Measurements from ENCODE around the gene DUS1L.

Gene DUS1L

DNA sequence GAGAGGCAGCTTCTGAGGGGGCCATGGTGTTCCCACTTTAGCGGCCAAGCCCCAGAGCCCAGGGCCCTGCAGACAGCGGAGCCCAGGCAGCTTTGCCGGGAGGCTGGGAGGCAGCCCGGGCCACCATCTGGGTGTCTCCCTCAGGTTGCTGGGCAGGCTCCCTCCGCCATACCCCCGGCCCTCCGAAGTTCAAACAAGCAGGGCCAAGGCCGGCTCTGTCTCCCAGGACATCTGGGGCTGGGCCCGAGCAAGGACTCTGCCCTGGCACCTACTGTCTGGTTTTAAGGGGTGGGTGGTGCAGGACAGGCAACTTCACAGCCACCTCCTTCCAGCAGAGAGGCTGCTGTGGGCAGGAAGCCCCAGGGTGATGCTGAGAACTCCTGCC lies 2.6 kb downstream of the DUS1L start:
- Histone ChIP-seq H3K36me3 (ENCODE audit: control insufficient read depth, insufficient read depth, low read length, severe bottlenecking) (peaks cover 54% of the 10 kb centered on the region), H3K4me1 (ENCODE audit: control insufficient read depth, insufficient read depth, low read length) (peaks cover 22% of the 10 kb centered on the region), H3K9ac (ENCODE audit: low read length) (no peak overlapping the region), H3K4me3 (ENCODE audit: low read length) (no peak overlapping the region), H3K27me3 (replicated peaks; ENCODE audit: control insufficient read depth, insufficient read depth, low read length) (no peaks in the 10 kb centered on the region), H3K9me3 (ENCODE audit: control insufficient read depth, low read length) (no peaks in the 10 kb centered on the region)
- DNase-seq (ENCODE audit: low read depth) = no peak

DNA sequence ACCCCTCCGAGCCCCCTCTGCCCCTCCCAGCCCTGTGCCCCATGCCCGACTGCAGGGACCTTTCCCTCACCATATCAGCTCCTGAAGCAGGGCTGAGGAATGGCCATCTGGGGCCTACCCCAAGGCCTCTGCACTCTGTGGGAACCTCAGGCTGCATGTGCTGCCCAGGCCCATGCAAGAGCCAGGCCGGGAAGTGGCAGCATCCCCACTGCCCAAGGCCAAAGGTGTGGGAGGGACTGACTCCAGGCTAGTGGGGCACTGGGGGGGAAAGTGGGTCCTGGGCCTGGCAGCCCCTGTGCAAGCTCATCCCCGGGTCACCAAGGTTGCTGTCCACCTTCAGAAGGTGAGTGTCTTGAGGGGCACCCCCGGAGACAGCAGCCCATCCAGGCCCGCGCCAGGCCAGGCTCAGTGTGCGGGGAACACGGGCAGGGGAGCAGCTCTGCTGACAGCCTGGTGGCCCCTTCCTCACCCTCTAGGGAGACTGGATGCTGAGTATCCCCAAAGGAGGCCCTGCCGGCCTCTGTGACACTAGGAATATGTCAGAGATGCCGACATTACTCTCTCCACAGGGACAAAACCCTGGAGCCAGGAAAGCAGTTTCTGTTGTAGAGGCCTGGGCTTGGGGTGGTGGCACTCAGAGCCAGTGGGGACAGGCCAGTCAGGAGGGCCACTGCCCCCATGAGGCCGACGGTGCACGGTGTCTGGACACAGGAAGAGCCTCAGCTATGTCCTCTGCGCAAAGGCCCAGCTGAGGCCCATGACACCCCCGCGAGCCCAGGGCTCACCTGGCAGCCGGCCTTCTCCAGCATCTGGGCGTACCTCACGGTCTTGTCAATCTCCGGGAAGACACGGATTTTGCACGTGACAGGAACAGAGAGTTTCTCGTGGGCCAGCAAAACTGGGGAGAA lies 3.3 kb downstream of the DUS1L start:
- Histone ChIP-seq H3K4me1 (ENCODE audit: control insufficient read depth, insufficient read depth, low read length) (peaks cover 22% of the 10 kb centered on the region), H3K36me3 (ENCODE audit: control insufficient read depth, insufficient read depth, low read length, severe bottlenecking) (peaks cover 60% of the 10 kb centered on the region), H3K27me3 (replicated peaks; ENCODE audit: control insufficient read depth, insufficient read depth, low read length) (no peaks in the 10 kb centered on the region), H3K9me3 (ENCODE audit: control insufficient read depth, low read length) (no peaks in the 10 kb centered on the region), H3K9ac (ENCODE audit: low read length) (no peak overlapping the region), H3K4me3 (ENCODE audit: low read length) (no peak overlapping the region)
- no peak for DNase-seq (ENCODE audit: low read depth)

DNA sequence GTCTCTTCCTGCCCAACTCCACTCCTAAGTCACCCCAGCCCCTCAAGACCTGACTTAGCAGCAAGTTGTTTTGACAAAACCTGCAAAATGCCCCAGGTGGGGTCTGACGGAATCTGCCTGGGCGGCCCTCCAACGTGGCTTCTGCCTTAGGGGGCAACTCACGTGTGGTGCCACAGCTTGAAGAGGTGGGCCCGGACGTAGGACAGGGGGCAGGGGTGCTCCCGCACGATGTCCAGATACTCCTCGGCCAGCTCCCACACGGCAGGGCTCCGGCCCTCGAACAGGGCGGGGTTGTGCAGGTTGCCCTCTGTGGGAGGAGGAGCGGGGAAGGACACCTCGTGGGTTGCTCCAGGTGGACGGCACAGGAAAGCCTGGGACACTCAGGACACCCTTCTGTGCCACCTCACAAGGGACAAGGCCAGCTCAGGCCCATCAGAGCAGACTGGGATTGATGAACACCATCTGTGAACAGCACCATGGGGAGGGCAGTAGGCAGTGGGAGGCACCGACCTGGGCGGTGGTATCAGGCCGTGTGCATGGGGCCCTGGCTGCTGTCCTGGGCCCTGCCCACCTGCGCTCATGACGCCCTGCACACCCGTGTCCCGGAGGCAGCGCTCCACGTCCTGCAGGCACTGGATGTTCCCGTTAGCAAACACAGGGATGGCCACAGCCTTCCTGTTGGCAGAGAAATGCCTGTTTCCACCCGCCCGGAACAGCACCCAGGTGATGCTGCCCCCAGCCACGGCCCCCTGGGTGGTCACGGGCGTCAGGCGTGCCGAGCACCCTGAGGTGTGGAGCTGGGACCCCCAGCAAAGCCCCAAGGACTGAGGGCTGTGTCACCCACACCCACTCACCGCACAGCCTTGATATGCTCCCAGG lies 4.3 kb downstream of the DUS1L start:
- Histone ChIP-seq H3K9me3 (ENCODE audit: control insufficient read depth, low read length) (no peaks in the 10 kb centered on the region), H3K36me3 (ENCODE audit: control insufficient read depth, insufficient read depth, low read length, severe bottlenecking) (peaks cover 70% of the 10 kb centered on the region), H3K4me1 (ENCODE audit: control insufficient read depth, insufficient read depth, low read length) (peaks cover 20% of the 10 kb centered on the region), H3K4me3 (ENCODE audit: low read length) (no peak overlapping the region), H3K9ac (ENCODE audit: low read length) (no peak overlapping the region), H3K27me3 (replicated peaks; ENCODE audit: control insufficient read depth, insufficient read depth, low read length) (no peaks in the 10 kb centered on the region)
- no peak for DNase-seq (ENCODE audit: low read depth)

DNA sequence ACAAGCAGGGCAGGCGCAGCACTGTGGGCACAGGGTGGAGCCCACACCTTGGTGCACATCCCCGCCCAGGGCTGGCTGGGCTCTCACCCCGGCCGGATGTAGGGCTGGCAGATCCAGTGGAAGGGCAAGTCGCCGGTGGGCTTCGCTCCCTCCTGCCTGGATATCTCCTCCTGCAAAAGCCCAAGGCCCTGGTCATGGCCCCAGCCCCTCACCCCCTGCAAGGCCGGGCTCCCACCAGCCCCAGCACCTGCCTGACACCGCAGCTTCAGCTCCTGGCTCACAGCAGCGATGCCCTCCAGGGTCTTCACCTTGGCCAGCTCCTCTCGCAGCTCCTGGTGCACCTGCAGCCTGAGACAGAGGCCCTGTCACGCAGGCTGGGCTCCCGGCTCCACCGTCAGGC lies 5.0 kb downstream of the DUS1L start:
- no peak for DNase-seq (ENCODE audit: low read depth)
- Histone ChIP-seq H3K36me3 (ENCODE audit: control insufficient read depth, insufficient read depth, low read length, severe bottlenecking) (peaks cover 77% of the 10 kb centered on the region), H3K9me3 (ENCODE audit: control insufficient read depth, low read length) (no peaks in the 10 kb centered on the region), H3K4me3 (ENCODE audit: low read length) (no peak overlapping the region), H3K27me3 (replicated peaks; ENCODE audit: control insufficient read depth, insufficient read depth, low read length) (no peaks in the 10 kb centered on the region), H3K9ac (ENCODE audit: low read length) (no peak overlapping the region), H3K4me1 (ENCODE audit: control insufficient read depth, insufficient read depth, low read length) (peaks cover 14% of the 10 kb centered on the region)

DNA sequence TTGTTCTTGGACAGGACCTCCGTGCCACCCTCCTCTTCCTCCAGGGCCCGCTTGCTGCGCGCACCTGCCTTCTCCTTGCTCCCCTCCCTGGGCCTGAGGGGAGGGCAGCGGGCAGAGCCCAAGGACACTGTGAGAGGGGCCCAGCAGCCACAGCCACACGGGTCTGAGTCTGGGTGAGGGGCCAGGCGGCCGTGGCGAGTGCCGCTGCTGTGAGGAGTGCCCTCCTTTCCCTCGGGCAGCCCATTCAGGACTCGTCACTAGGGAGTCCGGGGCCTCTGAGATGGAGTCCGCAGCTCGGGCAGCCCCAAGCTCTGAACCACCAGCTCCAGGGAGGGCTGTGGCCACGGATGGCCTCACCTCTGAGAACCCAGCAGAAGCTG lies 5.6 kb downstream of the DUS1L start:
- Histone ChIP-seq H3K36me3 (ENCODE audit: control insufficient read depth, insufficient read depth, low read length, severe bottlenecking) (peaks cover 81% of the 10 kb centered on the region), H3K4me3 (ENCODE audit: low read length) (no peak overlapping the region), H3K9me3 (ENCODE audit: control insufficient read depth, low read length) (no peaks in the 10 kb centered on the region), H3K9ac (ENCODE audit: low read length) (no peak overlapping the region), H3K27me3 (replicated peaks; ENCODE audit: control insufficient read depth, insufficient read depth, low read length) (no peaks in the 10 kb centered on the region), H3K4me1 (ENCODE audit: control insufficient read depth, insufficient read depth, low read length) (peaks cover 14% of the 10 kb centered on the region)
- no peak for DNase-seq (ENCODE audit: low read depth)

DNA sequence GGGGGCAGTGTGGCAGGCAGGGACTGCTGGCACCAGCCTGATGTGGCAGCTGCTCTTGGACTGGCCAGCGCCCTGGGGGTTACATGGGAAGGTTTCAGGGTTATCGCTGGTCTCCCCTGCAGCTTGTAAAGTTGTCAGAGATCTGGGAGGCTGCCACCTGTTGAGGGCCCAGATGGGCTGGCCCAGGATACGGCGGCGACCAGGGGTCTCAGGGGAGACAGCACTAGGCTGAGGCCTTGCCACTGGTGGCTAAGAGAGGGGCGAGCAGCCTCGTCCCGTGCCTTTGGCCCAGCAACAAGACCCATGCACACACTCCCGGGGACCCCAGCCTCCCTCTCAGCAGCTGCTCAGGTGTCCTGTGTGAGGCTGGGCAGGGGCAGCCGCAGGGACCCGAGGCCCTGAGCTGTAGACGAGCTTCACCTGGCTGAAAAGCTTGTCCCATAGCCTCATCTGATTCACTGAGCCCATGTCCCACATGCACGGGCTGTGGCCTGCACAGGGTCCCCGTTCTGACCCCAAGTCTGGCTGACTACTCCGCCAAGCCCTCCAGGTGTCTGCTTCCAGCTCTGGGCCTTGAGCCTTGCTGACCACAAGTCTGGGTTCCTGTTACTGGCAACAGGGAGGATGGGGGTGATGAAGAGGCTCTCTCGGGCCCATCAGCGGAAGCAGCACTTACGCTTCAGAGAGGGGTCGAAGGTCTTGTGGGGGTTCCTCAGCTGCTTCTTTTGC lies 6.2 kb downstream of the DUS1L start:
- Histone ChIP-seq H3K4me1 (ENCODE audit: control insufficient read depth, insufficient read depth, low read length) (peaks cover 10% of the 10 kb centered on the region), H3K36me3 (ENCODE audit: control insufficient read depth, insufficient read depth, low read length, severe bottlenecking) (peaks cover 87% of the 10 kb centered on the region), H3K9ac (ENCODE audit: low read length) (no peak overlapping the region), H3K9me3 (ENCODE audit: control insufficient read depth, low read length) (no peaks in the 10 kb centered on the region), H3K4me3 (ENCODE audit: low read length) (no peak overlapping the region), H3K27me3 (replicated peaks; ENCODE audit: control insufficient read depth, insufficient read depth, low read length) (no peaks in the 10 kb centered on the region)
- no peak for DNase-seq (ENCODE audit: low read depth)

DNA sequence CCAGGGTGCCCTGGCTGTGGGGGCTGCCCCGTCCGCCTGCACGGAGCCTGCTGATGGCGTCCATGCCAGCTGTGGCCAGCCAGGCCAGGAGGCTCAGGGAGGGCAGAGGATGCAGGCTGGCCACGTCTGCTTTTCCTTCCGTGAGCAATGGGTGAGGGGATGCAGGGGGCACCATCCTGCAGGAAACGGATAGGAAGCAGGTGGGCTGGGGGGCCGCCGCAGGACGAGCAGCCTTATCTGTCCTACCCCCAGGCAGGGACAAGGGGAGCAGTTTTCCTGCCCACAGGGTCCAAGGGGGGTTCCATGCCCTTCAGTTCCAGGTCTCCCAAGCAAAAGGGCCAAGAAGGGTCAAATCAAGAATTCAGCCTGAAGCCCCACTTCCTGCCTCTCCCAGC lies 6.8 kb downstream of the DUS1L start:
- Histone ChIP-seq H3K4me3 (ENCODE audit: low read length) (no peak overlapping the region), H3K27me3 (replicated peaks; ENCODE audit: control insufficient read depth, insufficient read depth, low read length) (no peaks in the 10 kb centered on the region), H3K9me3 (ENCODE audit: control insufficient read depth, low read length) (no peaks in the 10 kb centered on the region), H3K36me3 (ENCODE audit: control insufficient read depth, insufficient read depth, low read length, severe bottlenecking) (peaks cover 93% of the 10 kb centered on the region), H3K9ac (ENCODE audit: low read length) (no peak overlapping the region), H3K4me1 (ENCODE audit: control insufficient read depth, insufficient read depth, low read length) (peaks cover 5% of the 10 kb centered on the region)
- no peak for DNase-seq (ENCODE audit: low read depth)

DNA sequence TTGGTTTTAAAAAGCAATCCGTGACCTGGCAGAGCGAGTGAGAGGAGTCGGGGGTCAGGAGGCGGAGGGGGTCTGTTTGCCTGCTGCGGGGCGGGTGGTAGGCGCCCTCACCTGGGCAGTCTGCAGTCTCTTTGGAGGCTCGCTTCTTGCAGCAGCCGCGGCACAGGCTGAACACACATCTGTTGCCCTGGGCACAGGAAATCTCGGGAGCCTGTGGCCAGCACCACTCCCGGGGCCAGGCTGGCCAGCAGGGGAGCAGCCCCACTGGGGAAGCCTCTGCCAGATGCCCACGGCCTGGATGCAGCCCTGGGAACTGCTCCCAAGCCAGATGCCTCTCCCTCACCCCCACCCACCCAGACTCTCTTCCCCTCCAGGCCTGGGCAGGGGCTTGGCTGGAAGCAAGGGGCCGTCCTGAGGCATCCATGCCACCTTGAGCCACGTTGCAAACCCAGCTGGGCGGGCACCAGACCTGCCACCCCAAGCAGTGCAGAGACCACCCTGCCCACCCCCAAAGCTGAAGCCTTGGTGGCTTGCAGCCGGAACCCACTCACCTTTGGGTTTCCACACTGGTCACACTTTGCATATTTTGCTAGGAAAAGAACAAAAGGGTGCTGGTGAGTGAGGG lies 7.3 kb downstream of the DUS1L start:
- Histone ChIP-seq H3K4me1 (ENCODE audit: control insufficient read depth, insufficient read depth, low read length) (peaks cover 4% of the 10 kb centered on the region), H3K36me3 (ENCODE audit: control insufficient read depth, insufficient read depth, low read length, severe bottlenecking) (peaks cover 91% of the 10 kb centered on the region), H3K9me3 (ENCODE audit: control insufficient read depth, low read length) (no peaks in the 10 kb centered on the region), H3K9ac (ENCODE audit: low read length) (no peak overlapping the region), H3K27me3 (replicated peaks; ENCODE audit: control insufficient read depth, insufficient read depth, low read length) (no peaks in the 10 kb centered on the region), H3K4me3 (ENCODE audit: low read length) (no peak overlapping the region)
- no peak for DNase-seq (ENCODE audit: low read depth)

DNA sequence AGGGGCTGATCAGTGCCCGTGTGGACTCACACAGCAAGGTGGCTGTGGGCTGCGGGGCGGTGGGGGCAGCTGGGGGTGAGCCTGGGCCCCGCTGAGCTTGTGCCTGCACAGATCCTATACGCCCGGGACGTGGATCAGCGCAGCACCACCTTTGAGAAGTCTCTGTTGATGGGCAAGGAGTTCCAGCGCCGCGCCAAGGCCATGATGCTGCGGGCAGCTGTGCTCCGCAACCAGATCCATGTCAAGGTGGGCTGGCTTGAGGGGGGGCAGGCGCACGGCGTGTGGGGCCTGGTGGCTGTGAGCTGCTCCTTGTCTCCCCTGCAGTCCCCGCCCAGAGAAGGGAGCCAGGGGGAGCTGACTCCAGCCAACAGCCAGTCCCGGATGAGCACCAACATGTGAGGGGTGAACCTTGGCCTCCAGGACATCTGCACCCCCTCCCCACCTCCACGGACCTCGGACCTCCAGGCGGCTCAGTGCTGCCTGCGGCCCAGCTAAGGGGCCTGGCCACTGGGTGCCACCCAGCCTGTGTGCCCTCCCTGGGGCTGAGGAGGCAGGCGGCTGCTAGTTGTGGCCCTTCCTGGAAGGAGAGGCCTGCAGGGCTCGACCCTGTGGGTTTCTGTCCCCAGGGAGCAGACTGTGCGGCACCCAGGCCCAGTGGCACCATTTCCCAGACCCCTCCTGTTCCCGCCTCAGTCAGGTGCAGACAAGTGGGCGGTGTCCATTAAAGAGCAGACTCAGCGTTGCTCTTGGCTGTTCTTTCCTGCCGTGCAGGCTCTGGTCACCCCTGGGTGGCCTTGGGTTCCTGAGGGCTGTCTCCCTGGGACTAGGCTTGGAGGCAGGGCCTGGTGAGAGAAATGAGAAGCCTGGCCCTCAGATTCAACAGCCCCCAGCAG lies 8.6 kb downstream of the DUS1L start:
- DNase-seq (ENCODE audit: low read depth) = no peak
- Histone ChIP-seq H3K36me3 (ENCODE audit: control insufficient read depth, insufficient read depth, low read length, severe bottlenecking) (peaks cover 78% of the 10 kb centered on the region), H3K4me1 (ENCODE audit: control insufficient read depth, insufficient read depth, low read length) (peaks cover 9% of the 10 kb centered on the region), H3K27me3 (replicated peaks; ENCODE audit: control insufficient read depth, insufficient read depth, low read length) (no peaks in the 10 kb centered on the region), H3K4me3 (ENCODE audit: low read length) (no peak overlapping the region), H3K9me3 (ENCODE audit: control insufficient read depth, low read length) (no peaks in the 10 kb centered on the region), H3K9ac (ENCODE audit: low read length) (no peak overlapping the region)

All from adipocyte (in vitro differentiated cells).